Measurements from ENCODE around the gene PCK2. TPM values are rescaled to one million over a fixed set of nuclear protein-coding genes. Genes with fewer than 3 reads are reported as not detected.

The PCK2 gene
- total and polyA plus RNA-seq, 2 of the 8 experiments (the other 6 are each of a cell fraction or from before 2014, with no cell fraction given) = 81.9 to 115 TPM

- Histone ChIP-seq H2BK20ac (ENCODE audit: low read length) (no peak overlapping the region), H3K56ac (replicated peaks; ENCODE audit: insufficient read length, low read depth, low read length) (no peak overlapping the region), H3K27me3 (replicated peaks in 1 of 4; ENCODE audit: control insufficient read depth in 3 of 4, extremely low read depth in 1 of 4, insufficient read depth in 3 of 4, low read length in 3 of 4) (no peaks in the 10 kb centered on the region), H3K4ac (replicated peaks; ENCODE audit: insufficient read length, low read depth, low read length) (no peak overlapping the region), H3K4me1 (replicated peaks in 1 of 4; ENCODE audit: control insufficient read depth in 3 of 4, insufficient read depth in 4 of 4, low read length in 3 of 4) (peaks cover 0 to 4% (median 2%) of the 10 kb centered on the region in 4 experiments; a peak in 5 of 7 replicates), H2BK120ac (replicated peaks; ENCODE audit: low read depth, low read length) (no peak overlapping the region), H4K8ac (ENCODE audit: extremely low read depth, insufficient read depth, low read length) (no peak overlapping the region), H3K27ac (ENCODE audit: low read depth, low read length) (0 out of 2 replicates have a peak overlapping the region, but pooled peaks have one; percentile 25), H2AK5ac (ENCODE audit: low read depth, low read length) (no peak overlapping the region; the same call in 1 of the 2 replicates), H3K14ac (ENCODE audit: insufficient read length) (no peak overlapping the region), H2BK5ac (ENCODE audit: low read depth, low read length) (0 out of 2 replicates have a peak overlapping the region, but pooled peaks have one; percentile 41), H3K9me3 (ENCODE audit: insufficient read depth in 2 of 2, low read depth in 1 of 2, low read length in 1 of 2) (no peaks in the 10 kb centered on the region), H3K18ac (ENCODE audit: extremely low read depth, low read length) (no peak overlapping the region; the same call in 1 of the 2 replicates), H2BK12ac (ENCODE audit: low read depth, low read length) (no peak overlapping the region), H2BK15ac (ENCODE audit: low read length) (peak overlapping the region; percentile 46; the same call in 1 of the 2 replicates), H4K5ac (ENCODE audit: insufficient read length, low read depth, low read length) (no peak overlapping the region), H3K23ac (ENCODE audit: insufficient read length) (no peak overlapping the region), H4K20me1 (replicated peaks in 1 of 2; ENCODE audit: control insufficient read depth in 1 of 2, insufficient read depth in 2 of 2, low read length in 2 of 2) (peaks cover 0 to 3% of the 10 kb centered on the region in 2 experiments), H3K9ac (replicated peaks in 1 of 4; ENCODE audit: extremely low read depth in 1 of 4, low read depth in 3 of 4, low read length in 3 of 4) (peak overlapping the region; percentile 66 to 91 (median 76)), H4K91ac (replicated peaks; ENCODE audit: insufficient read length, low read length) (no peak overlapping the region), H3K36me3 (ENCODE audit: control insufficient read depth in 2 of 4, insufficient read depth in 4 of 4, low read length in 3 of 4) (peaks cover 9 to 28% (median 23%) of the 10 kb centered on the region in 4 experiments), H3K79me1 (ENCODE audit: low read depth, low read length) (peaks cover 5% of the 10 kb centered on the region; the same call in 1 of the 2 replicates), H2AFZ (ENCODE audit: low read length) (peak overlapping the region; percentile 81; the same call in 1 of the 2 replicates), H3K4me2 (ENCODE audit: insufficient read depth in 1 of 2, low read depth in 2 of 2, low read length in 2 of 2) (peak overlapping the region; percentile 87 to 91), H3K23me2 (ENCODE audit: low read depth, low read length) (peaks cover 7% of the 10 kb centered on the region), H3K79me2 (ENCODE audit: control insufficient read depth in 1 of 2, insufficient read depth in 2 of 2, low read length in 2 of 2) (peaks cover 0 to 10% of the 10 kb centered on the region in 2 experiments; a peak in 2 of 4 replicates), H3K4me3 (ENCODE audit: extremely low read depth in 1 of 4, insufficient read depth in 2 of 4, low read depth in 3 of 4, low read length in 4 of 4) (peak overlapping the region; percentile 68 to 89 (median 76))
- WGBS, 2 experiments (ENCODE audit: extremely low coverage in 1 of 2, insufficient coverage in 1 of 2, insufficient read length in 1 of 2, insufficient replicate concordance in 2 of 2, low coverage in 1 of 2, low lambda C conversion rate in 2 of 2, missing lambda C conversion rate in 1 of 2) = 7% methylated on average over 14 of the region's 14 CpGs; no CpG with 5 or more reads in 1 of the 2 experiments
- DNase-seq (ENCODE audit: low read depth in 1 of 2, low spot score in 2 of 2) (no peak), FAIRE-seq (no peak)
- no peak for TF ChIP-seq KDM4A (IDR thresholded peaks at IDR 0.05; ENCODE audit: low read depth, low read length, severe bottlenecking)
- no peak for TF ChIP-seq TAF7 (optimal IDR thresholded peaks at IDR 0.05; ENCODE audit: borderline replicate concordance, low read depth, low read length)
- no peak for TF ChIP-seq POLR2A (IDR thresholded peaks at IDR 0.05; ENCODE audit: control extremely low read depth in 1 of 2, low read depth in 2 of 2, low read length in 2 of 2)
- no peak for TF ChIP-seq CBX5 (IDR thresholded peaks at IDR 0.05; ENCODE audit: low read depth, low read length)
- TF ChIP-seq RBBP5 (IDR thresholded peaks at IDR 0.05; ENCODE audit: borderline replicate concordance, low read depth, low read length) = no peak
- TF ChIP-seq SAP30 (IDR thresholded peaks at IDR 0.05; ENCODE audit: insufficient read depth, insufficient replicate concordance, low read length) = peak; percentile 28
- no peak for TF ChIP-seq CEBPB (IDR thresholded peaks at IDR 0.05; ENCODE audit: low read depth, low read length)
- TF ChIP-seq SIN3A (conservative IDR thresholded peaks at IDR 0.05 in 1 of 2, IDR thresholded peaks at IDR 0.05 in 1 of 2; ENCODE audit: low read depth in 1 of 2, low read length in 2 of 2) = 0 out of 4 replicates have a peak, but pooled peaks of 1 of the 2 experiments have one; percentile 62
- CTCF ChIA-PET (ENCODE audit: partially characterized antibody) = interaction anchor here (0.7 to 2.7 kb wide), 11 partner anchors 14 to 485 kb away, joined by 3 to 20 read pairs (median 6); partner anchors contain the start of genes EMC9, IRF9, PCK2 and RNF31
- POLR2A ChIA-PET (ENCODE audit: partially characterized antibody) = interaction anchor here (0.6 to 7.1 kb wide), 21 partner anchors 12 to 126 kb away, joined by 3 to 125 read pairs (median 5); partner anchors contain the start of genes CARMIL3, EMC9, FITM1 and IRF9
These were observed 21.5 kb downstream of the PCK2 start for GRCh38 chr14:24115422-24116127.

Data from H1 (cell line).